ENCODE measurements around the gene ABCC12.

DNA sequence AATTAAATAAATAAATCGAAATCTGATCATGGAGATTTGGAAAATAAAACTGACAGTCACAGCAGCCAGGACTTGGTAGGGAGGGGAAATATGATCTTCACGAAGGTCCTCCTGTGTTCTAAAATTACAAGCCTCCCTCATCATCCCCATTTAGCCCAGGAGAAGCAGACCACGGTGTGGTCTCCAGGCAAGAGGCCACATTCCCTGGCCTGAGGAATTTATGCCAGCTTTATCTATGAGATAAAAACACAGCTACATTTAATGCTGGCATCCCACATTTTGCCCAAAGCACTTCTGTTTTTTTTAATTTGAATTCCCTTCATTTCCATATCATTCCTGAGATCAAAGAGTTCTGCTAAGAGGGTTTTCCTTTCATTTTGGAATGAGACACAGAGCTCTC is 43.2 kb downstream of the ABCC12 start:
- TF ChIP-seq, protein P1, sequence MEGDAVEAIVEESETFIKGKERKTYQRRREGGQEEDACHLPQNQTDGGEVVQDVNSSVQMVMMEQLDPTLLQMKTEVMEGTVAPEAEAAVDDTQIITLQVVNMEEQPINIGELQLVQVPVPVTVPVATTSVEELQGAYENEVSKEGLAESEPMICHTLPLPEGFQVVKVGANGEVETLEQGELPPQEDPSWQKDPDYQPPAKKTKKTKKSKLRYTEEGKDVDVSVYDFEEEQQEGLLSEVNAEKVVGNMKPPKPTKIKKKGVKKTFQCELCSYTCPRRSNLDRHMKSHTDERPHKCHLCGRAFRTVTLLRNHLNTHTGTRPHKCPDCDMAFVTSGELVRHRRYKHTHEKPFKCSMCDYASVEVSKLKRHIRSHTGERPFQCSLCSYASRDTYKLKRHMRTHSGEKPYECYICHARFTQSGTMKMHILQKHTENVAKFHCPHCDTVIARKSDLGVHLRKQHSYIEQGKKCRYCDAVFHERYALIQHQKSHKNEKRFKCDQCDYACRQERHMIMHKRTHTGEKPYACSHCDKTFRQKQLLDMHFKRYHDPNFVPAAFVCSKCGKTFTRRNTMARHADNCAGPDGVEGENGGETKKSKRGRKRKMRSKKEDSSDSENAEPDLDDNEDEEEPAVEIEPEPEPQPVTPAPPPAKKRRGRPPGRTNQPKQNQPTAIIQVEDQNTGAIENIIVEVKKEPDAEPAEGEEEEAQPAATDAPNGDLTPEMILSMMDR (IDR thresholded peaks at IDR 0.05; ENCODE audit: low read length) = no peak
- TF ChIP-seq EZH2 (IDR thresholded peaks at IDR 0.05; ENCODE audit: borderline replicate concordance, low read length) = no peak
